ENCODE data around the gene R3HDM2. TPM values are rescaled to one million over a fixed set of nuclear protein-coding genes. Genes with fewer than 3 reads are reported as not detected.

The R3HDM2 gene
- polyA plus RNA-seq, 1 donor from 2014 or later, result 11.1 TPM

GRCh38 chr12:57238854-57239554 is 191.8 kb downstream of the R3HDM2 start:
- Histone ChIP-seq H3K36me3 (ENCODE audit: insufficient read depth, low read length) (no peaks in the 10 kb centered on the region), H3F3A (ENCODE audit: insufficient read depth, low read length, poor library complexity, severe bottlenecking) (no peaks in the 10 kb centered on the region), H4K20me1 (ENCODE audit: insufficient read depth) (no peaks in the 10 kb centered on the region), H3K4me2 (ENCODE audit: low read length) (peak overlapping the region; percentile 51), H3K9ac (ENCODE audit: low read length) (peak overlapping the region; percentile 98), H3K9me3 (ENCODE audit: low read length) (no peaks in the 10 kb centered on the region), H3K9me2 (ENCODE audit: insufficient read depth, low read length) (no peaks in the 10 kb centered on the region), H2AFZ (ENCODE audit: low read depth, low read length) (peak overlapping the region; percentile 46), H3K4me3 (ENCODE audit: low read length) (peak overlapping the region; percentile 79), H3K27ac (ENCODE audit: low read length) (peak overlapping the region; percentile 92), H3K79me2 (replicated peaks; ENCODE audit: insufficient read depth, low read length) (no peaks in the 10 kb centered on the region), H3K27me3 (ENCODE audit: insufficient read depth, low read depth, low read length) (peaks cover 68% of the 10 kb centered on the region)
- TF ChIP-seq SMC3 (conservative IDR thresholded peaks at IDR 0.05; ENCODE audit: poor library complexity), result peak; percentile 77
- TF ChIP-seq CTCF (IDR thresholded peaks at IDR 0.05; ENCODE audit: poor library complexity, severe bottlenecking), result peak; percentile 100
- TF ChIP-seq RAD21 (conservative IDR thresholded peaks at IDR 0.05), result peak; percentile 79
- no peak for TF ChIP-seq EZH2 (IDR thresholded peaks at IDR 0.05; ENCODE audit: borderline replicate concordance, insufficient read depth, low read length, poor library complexity, severe bottlenecking)
- peak; percentile 25 for TF ChIP-seq MXI1 (conservative IDR thresholded peaks at IDR 0.05; ENCODE audit: poor library complexity, severe bottlenecking)
- TF ChIP-seq TAF1 (IDR thresholded peaks at IDR 0.05; ENCODE audit: low read depth), result peak; percentile 62
- TF ChIP-seq POLR2AphosphoS5 (IDR thresholded peaks at IDR 0.05), result no peak
- no peak for TF ChIP-seq EP300 (conservative IDR thresholded peaks at IDR 0.05; ENCODE audit: poor library complexity, severe bottlenecking)
- no peak for TF ChIP-seq REST (IDR thresholded peaks at IDR 0.05; ENCODE audit: borderline replicate concordance)

- no peaks in the 10 kb centered on the region for H3F3A ChIP-seq (ENCODE audit: insufficient read depth, low read length, poor library complexity, severe bottlenecking)
- peaks cover 60% of the 10 kb centered on the region for H3K27me3 ChIP-seq (ENCODE audit: insufficient read depth, low read depth, low read length)
- no peaks in the 10 kb centered on the region for H3K36me3 ChIP-seq (ENCODE audit: insufficient read depth, low read length)
- H3K9ac ChIP-seq (ENCODE audit: low read length), result peak overlapping the region; percentile 60
- H3K9me2 ChIP-seq (ENCODE audit: insufficient read depth, low read length), result no peaks in the 10 kb centered on the region
- no peak for TF ChIP-seq REST (IDR thresholded peaks at IDR 0.05; ENCODE audit: borderline replicate concordance)
- TF ChIP-seq MXI1 (conservative IDR thresholded peaks at IDR 0.05; ENCODE audit: poor library complexity, severe bottlenecking), result no peak
- no peak for TF ChIP-seq EP300 (conservative IDR thresholded peaks at IDR 0.05; ENCODE audit: poor library complexity, severe bottlenecking)
- TF ChIP-seq TAF1 (IDR thresholded peaks at IDR 0.05; ENCODE audit: low read depth), result no peak
- no peak for TF ChIP-seq RAD21 (conservative IDR thresholded peaks at IDR 0.05)
- TF ChIP-seq EZH2 (IDR thresholded peaks at IDR 0.05; ENCODE audit: borderline replicate concordance, insufficient read depth, low read length, poor library complexity, severe bottlenecking), result no peak
- TF ChIP-seq SMC3 (conservative IDR thresholded peaks at IDR 0.05; ENCODE audit: poor library complexity), result no peak
- TF ChIP-seq POLR2AphosphoS5 (IDR thresholded peaks at IDR 0.05), result no peak
- no peak for TF ChIP-seq CTCF (IDR thresholded peaks at IDR 0.05; ENCODE audit: poor library complexity, severe bottlenecking)
- H3K4me3 ChIP-seq (ENCODE audit: low read length), result peak overlapping the region; percentile 79
- peak overlapping the region; percentile 20 for H3K27ac ChIP-seq (ENCODE audit: low read length)
- no peaks in the 10 kb centered on the region for H4K20me1 ChIP-seq (ENCODE audit: insufficient read depth)
- H3K79me2 ChIP-seq (replicated peaks; ENCODE audit: insufficient read depth, low read length), result no peaks in the 10 kb centered on the region
- no peaks in the 10 kb centered on the region for H3K9me3 ChIP-seq (ENCODE audit: low read length)
- H2AFZ ChIP-seq (ENCODE audit: low read depth, low read length), result no peak overlapping the region
- H3K4me2 ChIP-seq (ENCODE audit: low read length), result peak overlapping the region; percentile 51
Measured at GRCh38 chr12:57237932-57238853, 192.7 kb downstream of the R3HDM2 start.

Measured in neural cell (in vitro differentiated cells).